CD4-positive, alpha-beta T cell treated with Interleukin-15 for 4 hours (primary cell): ENCODE data around the gene CST9L.
"Not testable (repeated sequence)": the region's sequence is repeated elsewhere in the genome, so short reads cannot be mapped to it uniquely, and the experiment has no call there.

Experiments
- DNase-seq: peaks from one replicate; pipeline ENCODE4 v3.0.0-alpha.2; 2020; ENCODE audit warnings: low spot score

CST9L gene

GRCh38 chr20:23586735-23587525 lies 18.6 kb upstream of the CST9L start:
- DNase-seq = no peak

GRCh38 chr20:23585808-23586734 lies 17.8 kb upstream of the CST9L start:
- DNase-seq = no peak

GRCh38 chr20:23585449-23585807 lies 17.1 kb upstream of the CST9L start:
- no peak for DNase-seq

DNA sequence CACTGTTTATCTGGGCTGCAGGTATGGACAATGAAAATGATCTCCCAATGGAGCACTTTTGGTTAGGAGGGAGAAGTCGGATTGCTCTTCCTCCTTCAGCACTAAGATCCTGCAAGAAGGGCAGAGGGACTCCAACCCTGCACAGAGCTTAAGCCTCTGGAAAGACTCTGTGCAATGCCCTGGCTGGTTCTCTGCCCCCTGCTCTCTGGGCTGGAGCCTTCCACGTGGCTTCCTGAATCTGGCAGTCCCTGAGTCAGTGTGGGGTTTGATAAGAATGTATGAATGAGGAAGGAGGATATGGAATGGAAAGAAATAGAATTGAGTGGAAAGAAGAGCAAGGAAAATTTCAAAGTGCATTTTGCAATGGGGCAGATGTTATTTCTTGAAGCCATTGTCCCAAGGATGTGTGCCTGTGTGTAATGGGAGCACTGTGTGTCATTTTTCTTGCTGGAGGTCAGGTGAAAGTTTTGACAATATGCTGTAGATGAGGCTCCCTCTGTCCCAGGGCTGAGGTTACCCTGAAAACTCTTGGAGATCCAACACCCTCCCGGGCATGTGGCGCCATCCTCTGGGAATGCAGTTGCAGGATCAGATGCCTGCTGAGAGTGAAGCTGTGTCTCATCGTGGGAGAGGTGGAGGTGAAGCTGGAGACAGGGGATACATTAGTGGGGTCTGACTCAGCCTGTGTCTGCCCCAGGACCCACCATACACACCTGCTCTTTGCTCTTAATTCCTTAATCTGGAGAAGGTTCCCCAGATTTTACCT lies 16.3 kb upstream of the CST9L start:
- no peak for DNase-seq

GRCh38 chr20:23583526-23583925 lies 15.2 kb upstream of the CST9L start:
- no peak for DNase-seq

- DNase-seq = no peak
Observed at GRCh38 chr20:23582293-23582692, 14.0 kb upstream of the CST9L start.

DNA sequence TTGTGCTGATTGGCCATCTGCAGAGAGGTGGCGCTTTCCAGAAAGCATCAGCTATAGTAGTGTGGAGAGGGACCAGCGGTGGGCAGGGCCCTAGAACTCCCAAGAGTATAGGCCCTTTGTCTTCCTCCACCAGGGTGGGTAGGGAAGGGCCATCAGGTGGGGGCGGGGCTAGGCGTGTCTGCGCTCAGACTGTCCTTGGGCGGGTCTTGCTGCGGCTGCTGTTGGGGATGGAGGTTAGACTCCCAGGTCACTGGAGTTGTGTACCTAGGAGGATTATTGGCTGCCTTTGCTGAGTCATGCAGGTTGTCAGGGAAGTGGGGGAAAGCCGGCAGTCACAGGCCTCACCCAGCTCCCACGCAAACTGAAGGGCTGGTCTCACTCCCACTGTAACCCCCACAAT lies 13.5 kb upstream of the CST9L start:
- DNase-seq = not testable (repeated sequence)

GRCh38 chr20:23574977-23575376 lies 6.7 kb upstream of the CST9L start:
- DNase-seq = no peak

DNA sequence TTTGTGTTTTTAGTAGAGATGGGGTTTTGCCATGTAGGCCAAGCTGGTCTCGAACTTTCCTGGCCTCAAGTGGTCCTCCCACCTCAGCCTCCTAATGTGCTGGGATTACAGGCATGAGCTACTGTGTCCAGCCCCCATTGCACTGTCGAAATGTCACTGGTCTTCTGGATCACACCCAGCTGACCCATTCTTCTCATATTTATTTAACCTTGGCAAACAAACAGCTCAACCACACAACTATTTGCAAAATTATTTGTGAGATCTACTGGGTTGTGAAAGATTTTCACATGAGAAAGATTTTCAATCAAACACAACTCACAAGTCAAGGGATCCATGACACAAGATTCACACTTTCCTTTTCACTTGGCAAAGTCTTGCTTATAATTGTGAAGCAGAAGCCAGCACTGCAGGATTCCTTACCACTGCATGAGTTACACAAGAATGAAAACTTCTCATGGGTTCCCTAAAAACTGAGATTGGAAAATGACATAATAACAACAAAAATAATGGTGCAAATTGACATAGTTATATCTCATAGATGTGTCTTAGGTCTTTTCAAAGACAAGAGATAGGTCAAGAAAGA lies 2.0 kb upstream of the CST9L start:
- DNase-seq = no peak

- no peak for DNase-seq
Observed at GRCh38 chr20:23569570-23569969, 1.3 kb upstream of the CST9L start.

DNA sequence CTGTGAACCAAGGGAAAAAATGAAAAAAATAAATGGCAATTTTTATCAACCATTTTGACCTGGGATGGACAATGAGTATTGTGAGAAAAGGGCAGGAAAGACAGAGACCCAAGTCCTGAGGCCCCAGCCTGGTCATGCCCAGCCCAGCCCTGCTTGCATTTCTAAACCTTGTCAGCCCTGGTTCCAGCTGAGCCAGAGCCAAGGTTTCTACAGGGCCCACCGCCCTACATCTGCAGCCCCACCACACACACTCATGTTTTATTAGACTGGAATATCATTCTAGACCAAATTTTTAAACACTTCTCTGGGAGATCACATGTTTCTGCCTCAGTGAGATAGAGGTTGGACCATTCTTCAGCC lies 667 bp upstream of the CST9L start:
- DNase-seq = no peak

DNA sequence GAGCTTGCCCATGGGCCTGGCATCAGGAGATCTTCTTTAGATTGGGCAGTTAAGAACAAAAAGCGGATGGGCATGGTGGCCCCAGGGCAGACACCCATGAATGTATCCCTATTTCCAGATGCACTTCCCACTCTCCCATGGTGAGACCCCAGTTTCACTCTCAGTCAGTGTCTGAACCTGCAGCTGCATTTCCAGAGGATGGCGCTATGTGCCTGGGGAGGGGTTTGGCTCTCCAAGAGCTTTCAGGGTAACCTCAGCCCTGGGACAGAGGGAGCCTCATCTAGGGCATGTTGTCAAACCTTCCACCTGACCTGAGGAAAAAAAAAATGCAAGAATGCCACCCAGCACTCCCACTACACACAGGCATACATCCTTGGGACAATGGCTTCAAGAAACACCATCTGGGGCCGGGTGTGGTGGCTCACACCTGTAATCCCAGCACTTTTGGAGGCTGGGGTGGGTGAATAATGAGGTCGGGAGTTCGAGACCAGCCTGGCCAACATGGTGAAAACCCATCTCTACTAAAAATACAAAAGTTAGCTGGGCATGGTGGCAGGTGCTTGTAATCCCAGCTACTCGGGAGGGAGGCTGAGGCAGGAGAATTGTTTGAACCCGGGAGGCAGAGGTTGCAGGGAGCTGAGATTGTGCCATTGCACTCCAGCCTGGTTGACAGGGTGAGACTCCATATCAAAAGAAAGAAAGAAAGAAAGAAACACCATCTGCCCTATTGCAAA lies 1.9 kb downstream of the CST9L start:
- no peak for DNase-seq

DNA sequence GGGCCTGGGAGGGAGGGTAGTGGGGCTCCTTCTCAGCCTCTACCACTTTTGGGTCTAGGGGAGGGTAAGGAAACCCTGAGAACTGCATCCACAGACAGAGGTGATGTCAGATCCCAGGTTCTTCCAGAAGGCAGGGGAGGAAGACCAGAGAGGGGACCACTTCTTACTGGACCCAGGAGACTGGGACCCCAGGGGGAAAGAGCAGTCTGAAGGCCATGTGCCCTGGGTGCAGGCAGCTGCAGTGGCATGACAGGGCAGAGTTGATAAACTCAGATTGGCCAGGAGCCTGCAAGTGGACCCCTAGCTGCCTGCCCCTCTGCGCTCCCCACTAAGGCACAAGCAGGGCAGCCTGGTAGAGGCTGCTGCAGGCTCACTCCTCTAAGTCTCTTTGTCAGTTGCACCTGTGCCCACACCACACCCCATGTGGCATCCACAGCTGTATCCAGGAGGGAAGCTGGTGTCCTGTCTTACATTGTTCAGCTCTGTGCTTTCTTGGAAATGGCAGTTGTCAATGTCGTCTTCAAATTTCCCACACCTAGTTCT lies 2.7 kb downstream of the CST9L start:
- DNase-seq = no peak

GRCh38 chr20:23564927-23565326 lies 3.4 kb downstream of the CST9L start:
- DNase-seq = no peak

DNA sequence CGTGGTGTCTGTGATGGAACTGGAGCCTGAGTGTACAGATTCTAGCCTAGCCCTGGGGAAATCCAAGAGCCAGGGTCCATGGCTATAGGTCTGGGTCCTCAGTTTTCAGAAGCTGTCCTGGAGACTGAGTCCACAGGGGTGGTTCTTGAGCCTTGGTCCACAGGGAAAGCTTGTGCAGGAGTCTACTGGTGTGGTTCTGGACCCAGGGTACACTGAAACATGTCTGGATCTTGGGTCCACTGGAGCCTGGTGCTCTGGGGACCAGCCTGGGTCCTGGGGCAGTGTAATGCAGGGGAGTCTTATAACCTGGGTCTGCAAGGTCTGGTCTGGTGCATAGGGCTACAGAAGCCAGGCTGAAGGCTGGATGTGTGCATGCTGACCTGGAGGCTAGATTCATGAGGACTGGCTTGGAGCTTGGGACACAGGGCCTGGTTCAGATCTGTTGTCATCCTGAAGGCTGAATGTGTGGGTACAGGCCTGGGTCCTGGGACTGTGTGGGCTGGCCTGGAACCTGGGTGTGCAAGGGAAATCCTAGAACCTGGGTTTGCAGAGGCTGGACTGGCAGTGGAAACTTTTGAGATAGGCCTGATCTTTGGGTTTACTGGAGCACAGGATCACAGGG lies 5.5 kb downstream of the CST9L start:
- no peak for DNase-seq

DNA sequence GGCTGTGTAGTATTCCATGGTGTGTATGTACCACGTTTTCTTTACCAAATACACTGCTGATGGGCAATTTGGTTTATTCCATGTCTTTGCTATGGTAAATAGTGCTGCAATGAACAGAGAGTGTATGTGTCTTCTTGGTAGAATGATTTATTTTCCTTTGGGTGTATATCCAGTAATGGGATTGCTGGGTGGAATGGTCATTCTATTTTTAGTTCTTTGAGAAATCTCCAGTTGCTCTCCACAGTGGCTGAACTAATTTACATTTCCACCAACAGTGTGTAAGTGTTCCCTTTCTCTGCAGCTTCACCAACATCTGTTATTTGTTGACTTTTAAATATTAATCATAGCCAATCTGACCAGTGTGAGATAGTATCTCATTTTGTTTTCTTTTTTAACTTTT lies 13.9 kb downstream of the CST9L start:
- DNase-seq = no peak

GRCh38 chr20:23551786-23552185 lies 16.5 kb downstream of the CST9L start:
- DNase-seq = no peak

DNA sequence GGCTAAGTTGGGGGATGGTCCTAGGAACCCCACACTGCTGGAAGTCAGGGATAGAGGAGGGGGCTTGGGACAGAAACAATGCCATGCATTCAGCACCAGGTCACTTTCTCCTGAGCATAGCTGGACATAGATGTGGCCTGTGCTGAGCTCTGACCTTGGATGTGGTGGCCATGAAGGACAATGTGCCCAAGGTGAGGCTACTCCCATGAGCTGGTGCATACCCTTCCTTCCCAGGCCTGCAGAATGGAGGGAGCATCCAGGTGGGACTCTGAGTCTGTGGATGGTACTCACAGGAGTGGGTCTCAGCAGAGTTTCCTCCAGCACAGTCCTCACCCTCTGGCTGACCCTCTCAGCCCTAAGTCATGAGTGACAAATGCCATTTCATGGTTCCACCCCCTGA lies 16.9 kb downstream of the CST9L start:
- DNase-seq = no peak

- no peak for DNase-seq
Observed at GRCh38 chr20:23550227-23550626, 18.1 kb downstream of the CST9L start.

GRCh38 chr20:23548408-23548807 lies 19.9 kb downstream of the CST9L start:
- DNase-seq = no peak

DNA sequence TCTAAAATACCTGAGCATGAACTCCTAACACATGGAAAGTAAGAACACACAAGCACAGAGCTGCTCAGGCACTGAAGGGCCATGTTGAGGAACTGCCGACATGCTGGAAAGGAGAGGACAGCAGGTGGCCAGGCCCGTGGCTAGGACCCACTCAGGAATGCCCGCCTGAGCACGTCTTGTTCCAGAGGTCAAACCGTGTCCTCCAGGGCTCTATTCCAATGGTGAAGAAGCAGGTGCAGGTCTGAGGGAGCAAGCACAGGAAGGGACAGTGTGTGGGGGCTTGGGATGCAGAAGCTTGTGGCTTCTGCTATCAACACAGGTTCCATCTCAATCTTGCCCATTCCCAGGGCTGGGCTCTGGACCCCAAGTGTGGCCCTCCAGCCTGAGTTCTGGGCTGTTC lies 20.7 kb downstream of the CST9L start:
- DNase-seq = no peak
